ENCODE measurements around the gene TIAM1.

Gene TIAM1

DNA sequence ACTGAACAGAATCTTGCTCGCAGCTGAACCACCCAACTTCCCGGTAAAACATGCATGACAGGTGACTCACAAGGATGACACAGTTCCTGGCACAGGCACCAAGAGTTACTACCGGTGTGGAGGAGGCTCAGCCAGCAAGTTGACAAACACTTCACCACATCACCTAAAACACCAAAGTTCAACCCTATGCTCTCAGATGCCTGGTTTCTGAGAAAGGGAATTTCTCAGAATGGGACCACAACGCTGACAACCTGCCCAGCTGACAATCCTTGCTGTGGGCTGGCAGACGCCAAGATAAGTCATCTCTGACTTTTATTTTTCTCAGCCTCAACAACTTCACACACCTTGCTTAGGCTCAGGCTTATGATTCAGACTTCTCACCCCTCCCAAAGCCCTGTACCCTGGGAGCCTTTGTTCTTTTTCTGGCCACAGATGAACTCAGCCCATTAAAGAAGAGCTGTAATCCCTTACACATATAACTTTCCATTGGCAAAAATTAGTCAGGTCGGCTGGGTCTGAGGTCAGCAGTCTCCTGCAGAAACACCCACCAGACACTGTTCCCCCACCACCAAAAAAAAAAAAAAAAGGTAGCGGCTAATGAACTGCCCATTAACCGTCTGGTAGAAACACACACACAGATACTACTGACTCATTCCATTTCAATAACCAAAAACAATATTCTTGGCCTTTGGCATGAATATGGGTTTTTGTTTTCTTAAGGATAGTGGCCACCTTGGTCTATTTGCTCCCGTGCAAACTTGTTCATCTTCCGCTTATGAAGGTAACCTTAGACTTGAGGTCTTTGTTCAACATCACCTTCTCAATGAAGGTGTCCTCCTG lies 10.8 kb upstream of the TIAM1 start:
- no peak for DNase-seq (ENCODE audit: low spot score)

DNA sequence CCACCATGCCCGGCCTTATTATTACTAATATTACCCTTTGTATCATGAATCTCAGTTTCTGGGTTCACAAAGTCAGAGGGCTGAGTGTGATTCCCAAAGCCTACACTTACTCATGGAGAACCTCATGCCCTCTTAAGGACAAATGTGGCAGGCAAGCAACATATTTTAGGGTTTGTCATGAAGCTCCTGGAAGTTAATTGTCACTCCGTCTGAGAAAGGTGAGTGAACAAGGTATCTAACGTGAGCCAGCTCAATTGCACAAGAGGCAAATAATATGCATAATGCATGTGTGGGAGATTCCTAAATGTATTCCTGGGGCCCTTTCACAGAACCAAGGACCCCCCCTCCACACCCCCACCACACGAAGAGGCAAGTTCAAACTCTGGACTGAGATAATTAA lies 10.1 kb upstream of the TIAM1 start:
- no peak for DNase-seq (ENCODE audit: low spot score)

GRCh38 chr21:31352836-31353235 lies 8.8 kb upstream of the TIAM1 start:
- no peak for DNase-seq (ENCODE audit: low spot score)

- no peak for DNase-seq (ENCODE audit: low spot score)
Observed at GRCh38 chr21:31351960-31352359, 7.9 kb upstream of the TIAM1 start.

- no peak for DNase-seq (ENCODE audit: low spot score)
Observed at GRCh38 chr21:31351438-31351837, 7.4 kb upstream of the TIAM1 start.

- DNase-seq (ENCODE audit: low spot score), result no peak
Observed at GRCh38 chr21:31349208-31349607, 5.1 kb upstream of the TIAM1 start.

- DNase-seq (ENCODE audit: low spot score), result no peak
Observed at GRCh38 chr21:31348188-31348587, 4.1 kb upstream of the TIAM1 start.

DNA sequence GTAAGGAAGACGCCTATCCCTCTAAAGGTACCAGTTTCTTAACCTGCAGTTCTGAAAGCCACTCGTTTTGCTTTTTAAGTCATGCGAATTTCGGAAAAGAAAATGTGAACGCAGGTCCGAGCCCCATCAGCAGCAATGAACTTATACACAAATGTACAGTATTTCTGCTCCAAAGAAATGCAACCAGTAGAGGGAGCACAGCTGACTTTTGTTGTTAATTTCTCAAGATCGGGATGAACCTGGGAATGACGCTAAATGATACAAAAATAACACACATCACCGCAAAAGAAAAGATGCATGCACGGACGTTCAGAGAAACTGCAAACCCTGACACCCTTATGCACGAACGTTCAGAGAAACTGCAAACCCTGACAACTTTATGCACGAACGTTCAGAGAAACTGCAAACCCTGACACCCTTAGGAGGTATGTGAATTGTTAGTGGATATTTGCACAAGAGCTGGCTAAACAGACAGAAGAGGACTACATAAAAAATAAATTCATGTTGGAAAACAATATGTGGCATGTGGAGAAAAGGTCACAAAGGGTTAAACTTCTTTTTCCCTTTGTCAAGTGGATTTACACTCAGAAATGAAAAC lies 3.5 kb upstream of the TIAM1 start:
- peak; percentile 40 for DNase-seq (ENCODE audit: low spot score)

DNA sequence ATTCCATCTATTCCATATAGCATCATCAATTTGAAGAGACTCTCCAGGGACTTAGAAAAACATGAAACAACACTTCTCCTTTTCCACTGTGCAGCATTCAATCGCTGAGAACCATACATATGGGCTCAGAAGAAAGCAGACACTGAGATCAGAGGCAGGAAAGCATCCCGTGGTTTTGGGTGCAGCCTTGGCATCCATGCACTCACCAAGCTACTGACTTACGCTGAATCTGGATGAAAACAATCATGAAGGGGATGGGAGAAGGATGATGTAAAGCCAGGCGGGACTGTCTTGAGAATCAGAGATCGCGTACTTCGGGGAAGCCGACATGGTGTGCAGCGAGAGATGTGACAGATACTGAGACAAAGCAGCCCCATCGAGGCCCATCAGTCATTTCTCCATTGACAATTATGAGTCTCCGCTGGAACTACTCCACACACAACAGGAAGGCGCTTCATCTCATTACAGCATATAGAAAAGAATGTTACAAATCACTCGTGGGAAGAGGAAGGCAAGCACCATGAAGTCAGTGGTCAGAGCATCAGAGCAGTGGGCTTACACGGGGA lies 2.3 kb upstream of the TIAM1 start:
- no peak for DNase-seq (ENCODE audit: low spot score)

DNA sequence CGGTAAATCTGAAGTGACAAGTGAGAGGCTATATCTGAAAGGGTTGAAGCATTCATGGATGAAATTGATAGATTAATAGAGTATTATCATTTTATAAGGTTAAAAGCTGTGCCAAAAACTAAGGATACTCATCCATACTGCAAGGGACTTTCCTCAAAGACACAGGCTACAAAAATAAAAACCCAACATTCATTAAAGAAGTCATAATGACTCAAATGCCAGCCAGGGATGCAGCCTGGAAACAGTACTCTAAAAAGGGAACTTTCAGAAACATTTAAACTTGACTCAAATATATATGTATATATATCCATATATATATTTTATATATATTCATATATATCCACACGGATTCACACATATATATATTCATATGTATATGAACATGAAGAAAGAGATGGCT lies 1.1 kb upstream of the TIAM1 start:
- no peak for DNase-seq (ENCODE audit: low spot score)

GRCh38 chr21:31343030-31343510 lies 991 bp downstream of the TIAM1 start:
- DNase-seq (ENCODE audit: low spot score), result no peak

- no peak for DNase-seq (ENCODE audit: low spot score)
Observed at GRCh38 chr21:31342348-31342747, 1.7 kb downstream of the TIAM1 start.

GRCh38 chr21:31340942-31341487 lies 3.0 kb downstream of the TIAM1 start:
- DNase-seq (ENCODE audit: low spot score), result no peak

- no peak for DNase-seq (ENCODE audit: low spot score)
Observed at GRCh38 chr21:31340514-31340913, 3.5 kb downstream of the TIAM1 start.

DNA sequence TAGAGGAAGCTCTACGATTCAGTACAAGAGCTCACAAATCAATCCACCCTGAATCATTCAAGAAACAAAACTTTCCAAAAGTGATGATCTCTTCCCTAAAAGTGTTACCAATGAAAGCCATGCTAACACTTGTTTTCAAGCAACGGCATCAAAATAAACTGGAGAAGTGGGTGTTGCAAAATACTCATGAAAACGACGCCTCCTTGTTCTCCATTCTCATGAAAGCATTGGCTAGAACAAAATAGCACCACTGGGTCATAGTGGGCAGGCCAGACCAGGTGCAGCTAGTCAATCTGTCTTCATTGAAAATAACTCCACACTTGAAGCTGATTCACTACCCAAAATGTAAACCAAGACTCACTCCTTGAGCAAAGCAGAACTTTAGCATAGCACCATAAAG lies 4.3 kb downstream of the TIAM1 start:
- DNase-seq (ENCODE audit: low spot score), result no peak

DNA sequence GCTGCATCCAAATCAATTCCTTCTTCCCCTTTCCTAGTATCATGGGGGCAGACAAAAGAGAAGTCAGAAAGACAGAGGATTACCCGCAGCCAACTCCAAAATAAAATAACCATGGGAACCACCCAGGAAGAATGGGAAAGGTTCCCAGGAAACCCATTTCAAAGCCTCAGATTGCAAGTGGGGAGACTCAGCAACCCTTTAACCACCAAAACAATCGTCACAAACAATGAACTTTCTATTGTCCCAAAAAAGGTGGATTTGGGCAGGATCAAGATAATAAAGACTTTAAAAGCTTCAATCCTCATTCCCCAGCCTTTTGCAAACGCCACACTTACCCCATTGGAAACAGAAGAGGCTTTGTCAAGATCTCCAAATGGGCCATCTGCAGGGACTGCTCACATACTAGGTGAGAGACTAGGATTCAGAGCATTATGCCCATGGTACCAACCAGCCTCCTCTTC lies 5.1 kb downstream of the TIAM1 start:
- no peak for DNase-seq (ENCODE audit: low spot score)

DNA sequence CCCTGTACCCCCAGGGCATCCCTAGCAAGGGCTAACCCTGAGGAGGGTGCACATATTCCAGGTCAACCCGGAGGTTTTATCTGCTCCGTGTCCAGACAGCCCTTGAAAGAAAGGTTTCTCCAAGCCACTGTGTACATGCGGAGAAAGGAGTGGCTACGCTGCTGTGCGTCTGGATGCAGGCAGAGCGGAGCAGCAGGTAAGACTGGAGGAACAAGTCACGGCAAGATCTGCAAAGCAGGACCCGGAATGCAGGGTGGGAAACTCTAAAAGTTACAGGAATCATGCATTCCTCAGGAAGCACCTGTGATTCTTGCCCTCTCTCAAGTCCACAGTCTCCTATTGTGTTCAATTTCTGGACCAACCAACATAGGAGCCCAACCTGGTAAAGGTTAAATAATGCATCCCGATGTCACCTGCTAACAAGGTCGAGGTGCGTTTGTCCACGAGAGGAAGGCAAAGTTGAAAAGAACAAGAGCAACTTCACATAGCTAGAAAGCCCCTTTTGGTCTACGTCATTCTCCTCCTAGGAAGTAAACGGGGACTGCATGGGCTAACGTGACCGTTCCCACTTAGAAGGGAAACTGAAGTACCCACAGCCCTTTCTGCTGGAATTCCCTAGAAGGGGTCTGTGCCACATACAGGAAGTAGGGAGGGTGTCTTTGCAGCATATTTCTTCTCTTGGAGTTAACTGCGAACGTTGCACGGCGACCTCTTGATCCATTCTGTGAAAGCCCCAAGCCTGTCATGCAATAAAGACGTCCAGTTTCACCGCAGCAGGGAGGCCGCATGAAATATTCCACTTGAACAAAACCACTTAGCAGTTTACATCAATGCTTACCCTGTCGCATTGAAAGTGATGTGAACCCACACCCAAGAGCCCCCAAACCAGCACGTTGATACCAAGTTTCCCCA lies 5.8 kb downstream of the TIAM1 start:
- no peak for DNase-seq (ENCODE audit: low spot score)

DNA sequence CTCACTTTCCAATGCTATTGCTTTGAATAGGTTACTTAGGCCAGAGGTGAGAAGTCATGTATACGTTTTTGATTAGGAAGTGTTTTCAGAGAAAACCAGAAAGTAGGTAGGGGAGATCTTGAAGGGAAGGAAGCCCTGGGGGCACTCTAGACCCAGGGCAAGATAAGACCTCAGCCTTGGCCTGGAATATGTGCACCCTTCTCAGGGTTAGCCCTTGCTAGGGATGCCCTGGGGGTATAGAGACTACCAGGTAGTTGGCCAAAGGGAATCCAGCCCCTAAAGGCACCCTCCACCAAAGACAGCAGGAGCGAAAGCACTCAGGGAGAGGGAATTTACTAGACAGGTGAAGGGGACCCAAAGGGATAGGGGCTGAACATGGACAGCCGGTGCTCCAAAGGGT lies 7.0 kb downstream of the TIAM1 start:
- DNase-seq (ENCODE audit: low spot score), result no peak

DNA sequence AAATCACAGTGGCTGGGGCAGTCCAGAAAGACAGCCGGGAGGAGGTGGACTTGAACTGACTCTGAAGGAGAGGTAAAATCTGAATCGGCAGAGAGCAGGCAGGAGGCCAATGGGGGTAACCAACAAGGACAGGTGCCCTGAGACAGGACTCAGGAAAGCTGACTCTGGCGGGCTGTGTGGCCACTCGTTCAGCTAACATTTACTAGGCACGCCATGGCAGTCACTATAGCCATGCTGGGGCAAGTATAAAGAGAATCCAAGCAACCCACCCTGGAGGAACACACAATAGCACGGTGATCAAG lies 7.4 kb downstream of the TIAM1 start:
- no peak for DNase-seq (ENCODE audit: low spot score)

- peak; percentile 52 for DNase-seq (ENCODE audit: low spot score)
Observed at GRCh38 chr21:31335957-31336738, 7.9 kb downstream of the TIAM1 start.

- no peak for DNase-seq (ENCODE audit: low spot score)
Observed at GRCh38 chr21:31334648-31335121, 9.4 kb downstream of the TIAM1 start.
